Natural killer cell (primary cell): Measurements from ENCODE around the gene VANGL2. TPM values are rescaled to one million over a fixed set of nuclear protein-coding genes. Genes with fewer than 3 reads are reported as not detected.

ENCODE experiments used
- ATAC-seq, 3 donors: fragments of 150-1000 bp in 2 of 3; fragments of 200-7000 bp in 1 of 3; cut with Tn5 transposase; 1 replicate in 1 of 3; 2 replicates in 2 of 3; pipeline ENCODE4 v1.10.0; 2021; ENCODE audit warnings: mild to moderate bottlenecking in 2 of 3, moderate library complexity in 2 of 3
- DNase-seq, 2 donors: peaks; one replicate each; pipeline versions ENCODE4 v3.0.0 to v3.0.0-alpha.2; 2013 to 2021; ENCODE audit warnings: mixed read lengths in 1 of 2
- H3K27ac ChIP-seq: one replicate; pipeline ENCODE4 v1.5.1; 2013; ENCODE audit warnings: mild to moderate bottlenecking, low read length
- H3K27me3 ChIP-seq: one replicate; pipeline ENCODE4 v1.6.1; 2013; ENCODE audit warnings: low read length; ENCODE audit not compliant: control insufficient read depth, insufficient read depth
- H3K36me3 ChIP-seq: one replicate; pipeline ENCODE4 v1.6.1; 2013; ENCODE audit warnings: low read length; ENCODE audit not compliant: control insufficient read depth, insufficient read depth
- H3K4me1 ChIP-seq: one replicate; pipeline ENCODE4 v1.6.1; 2013; ENCODE audit warnings: low read length; ENCODE audit not compliant: control insufficient read depth, insufficient read depth
- H3K4me3 ChIP-seq: one replicate; pipeline ENCODE4 v1.5.1; 2013; ENCODE audit warnings: low read length
- H3K9me3 ChIP-seq: one replicate; pipeline ENCODE4 v1.6.1; 2013; ENCODE audit warnings: low read length; ENCODE audit not compliant: control insufficient read depth, insufficient read depth
- H3K27ac Mint-ChIP-seq, 2 donors: one replicate each; pipeline ENCODE4 v1.8.0; 2022; ENCODE audit warnings: mild to moderate bottlenecking in 2 of 2, mixed read lengths in 2 of 2, moderate library complexity in 1 of 2
- H3K27me3 Mint-ChIP-seq, 2 donors: one replicate each; pipeline ENCODE4 v1.8.0; 2022; ENCODE audit warnings: low read depth in 2 of 2, mixed read lengths in 2 of 2
- H3K36me3 Mint-ChIP-seq: one replicate; pipeline ENCODE4 v1.8.0; 2022; ENCODE audit warnings: mixed read lengths
- H3K4me1 Mint-ChIP-seq, 2 donors: one replicate each; pipeline ENCODE4 v1.8.0; 2022; ENCODE audit warnings: mixed read lengths in 2 of 2
- H3K4me3 Mint-ChIP-seq: one replicate; pipeline ENCODE4 v1.8.0; 2022; ENCODE audit warnings: mild to moderate bottlenecking, moderate library complexity, mixed read lengths
- H3K9me3 Mint-ChIP-seq, 2 donors: one replicate each; pipeline ENCODE4 v1.8.0; 2022; ENCODE audit warnings: mixed read lengths in 2 of 2
- WGBS: methylation state at CpG from one replicate; pipeline ENCODE4 v1.1.7; 2013; ENCODE audit warnings: missing lambda C conversion rate; ENCODE audit not compliant: insufficient coverage; 5-methylcytosine and 5-hydroxymethylcytosine counted together
- intact Hi-C: fragments of 100-400 bp; cut with micrococcal nuclease; formaldehyde crosslinking; loops from one replicate; pipeline ENCODE4 v1.14.2; 2022
- total RNA-seq, 4 donors: library from RNA; stranded (reverse); fragments of 120-200 nt in 1 of 4; gene quantifications; one replicate each; pipeline versions ENCODE4 v1.2.3 to v1.2.4, GENCODE V29; 2013 to 2022
- TF ChIP-seq, protein P1 (sequence below): fragments of 200-600 bp; IDR thresholded peaks from one replicate; pipeline ENCODE4 v1.8.0; 2022; ENCODE audit warnings: antibody characterized with exemption

Gene VANGL2
- total RNA-seq, 3 donors from 2014 or later (not counting 1 experiment from before 2014, with no cell fraction given): 0.08 TPM; not detected in 2

DNA sequence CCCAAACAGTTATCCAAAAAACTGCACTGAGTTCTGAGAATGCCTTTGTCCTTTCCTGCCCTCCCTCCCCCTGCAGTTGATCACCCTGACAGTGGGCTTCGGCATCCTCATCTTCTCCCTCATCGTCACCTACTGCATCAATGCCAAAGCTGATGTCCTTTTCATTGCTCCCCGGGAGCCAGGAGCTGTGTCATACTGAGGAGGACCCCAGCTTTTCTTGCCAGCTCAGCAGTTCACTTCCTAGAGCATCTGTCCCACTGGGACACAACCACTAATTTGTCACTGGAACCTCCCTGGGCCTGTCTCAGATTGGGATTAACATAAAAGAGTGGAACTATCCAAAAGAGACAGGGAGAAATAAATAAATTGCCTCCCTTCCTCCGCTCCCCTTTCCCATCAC is 42.3 kb upstream of the VANGL2 start:
- H3K27ac Mint-ChIP-seq: peak overlapping the region; percentile 26 to 52
- Histone ChIP-seq H3K36me3 (peaks cover 66% of the 10 kb centered on the region), H3K4me1 (no peaks in the 10 kb centered on the region), H3K27me3 (no peaks in the 10 kb centered on the region), H3K4me3 (no peak overlapping the region), H3K9me3 (no peaks in the 10 kb centered on the region), H3K27ac (no peak overlapping the region)
- ATAC-seq (no peak), DNase-seq (no peak)
- H3K36me3 Mint-ChIP-seq: peaks cover 47% of the 10 kb centered on the region
- H3K9me3 Mint-ChIP-seq: no peaks in the 10 kb centered on the region
- no peak overlapping the region for H3K4me3 Mint-ChIP-seq
- intact Hi-C loops: no loop called here
- H3K27me3 Mint-ChIP-seq: no peaks in the 10 kb centered on the region
- TF ChIP-seq, protein P1, sequence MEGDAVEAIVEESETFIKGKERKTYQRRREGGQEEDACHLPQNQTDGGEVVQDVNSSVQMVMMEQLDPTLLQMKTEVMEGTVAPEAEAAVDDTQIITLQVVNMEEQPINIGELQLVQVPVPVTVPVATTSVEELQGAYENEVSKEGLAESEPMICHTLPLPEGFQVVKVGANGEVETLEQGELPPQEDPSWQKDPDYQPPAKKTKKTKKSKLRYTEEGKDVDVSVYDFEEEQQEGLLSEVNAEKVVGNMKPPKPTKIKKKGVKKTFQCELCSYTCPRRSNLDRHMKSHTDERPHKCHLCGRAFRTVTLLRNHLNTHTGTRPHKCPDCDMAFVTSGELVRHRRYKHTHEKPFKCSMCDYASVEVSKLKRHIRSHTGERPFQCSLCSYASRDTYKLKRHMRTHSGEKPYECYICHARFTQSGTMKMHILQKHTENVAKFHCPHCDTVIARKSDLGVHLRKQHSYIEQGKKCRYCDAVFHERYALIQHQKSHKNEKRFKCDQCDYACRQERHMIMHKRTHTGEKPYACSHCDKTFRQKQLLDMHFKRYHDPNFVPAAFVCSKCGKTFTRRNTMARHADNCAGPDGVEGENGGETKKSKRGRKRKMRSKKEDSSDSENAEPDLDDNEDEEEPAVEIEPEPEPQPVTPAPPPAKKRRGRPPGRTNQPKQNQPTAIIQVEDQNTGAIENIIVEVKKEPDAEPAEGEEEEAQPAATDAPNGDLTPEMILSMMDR: no peak
- WGBS: 95% methylated on average over 4 of the region's 4 CpGs
- peaks cover 0 to 6% of the 10 kb centered on the region in 2 donors for H3K4me1 Mint-ChIP-seq

DNA sequence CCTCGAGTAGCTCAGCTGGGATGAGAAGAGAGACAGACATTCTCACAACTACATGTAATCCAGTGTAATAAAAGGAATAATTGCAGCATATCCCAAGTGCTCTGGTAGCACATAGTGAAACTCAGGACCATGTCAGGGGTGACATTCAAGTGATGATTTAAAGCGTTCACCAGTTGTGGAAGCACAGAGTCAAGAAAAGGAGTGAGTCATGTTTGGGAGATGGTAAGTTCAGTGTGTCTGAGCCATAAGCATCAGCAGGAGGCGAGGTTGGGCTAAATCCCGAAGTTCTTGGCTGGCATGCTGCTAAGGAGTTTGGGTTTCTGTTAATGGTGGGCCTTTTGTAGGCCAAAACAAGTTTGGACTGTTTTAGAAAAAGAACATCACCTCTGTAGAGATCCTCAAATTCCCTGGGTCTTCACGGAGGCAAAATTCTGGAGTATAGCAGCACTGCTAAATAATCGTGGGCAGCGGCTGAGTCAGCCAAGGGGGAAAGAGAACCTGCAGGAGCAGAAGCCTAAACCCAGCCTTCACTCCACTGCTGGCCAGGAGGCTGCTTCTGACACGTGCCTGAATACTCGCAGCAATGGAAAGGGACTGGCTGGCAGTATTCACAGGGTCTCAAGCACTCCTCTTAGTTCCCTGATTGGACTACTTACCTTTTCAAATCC is 40.7 kb upstream of the VANGL2 start:
- Mint-ChIP-seq H3K27ac (no peak overlapping the region), H3K4me1 (peaks cover 0 to 6% of the 10 kb centered on the region in 2 donors), H3K9me3 (no peaks in the 10 kb centered on the region), H3K36me3 (peaks cover 33% of the 10 kb centered on the region), H3K4me3 (no peak overlapping the region), H3K27me3 (no peaks in the 10 kb centered on the region)
- TF ChIP-seq, protein P1: no peak
- H3K4me1 ChIP-seq: no peaks in the 10 kb centered on the region
- WGBS: 97% methylated on average over 8 of the region's 9 CpGs
- no peak for ATAC-seq
- H3K4me3 ChIP-seq: no peak overlapping the region
- H3K36me3 ChIP-seq: peaks cover 50% of the 10 kb centered on the region
- DNase-seq: no peak
- H3K9me3 ChIP-seq: no peaks in the 10 kb centered on the region
- intact Hi-C loops: no loop called here
- no peak overlapping the region for H3K27ac ChIP-seq
- H3K27me3 ChIP-seq: no peaks in the 10 kb centered on the region

DNA sequence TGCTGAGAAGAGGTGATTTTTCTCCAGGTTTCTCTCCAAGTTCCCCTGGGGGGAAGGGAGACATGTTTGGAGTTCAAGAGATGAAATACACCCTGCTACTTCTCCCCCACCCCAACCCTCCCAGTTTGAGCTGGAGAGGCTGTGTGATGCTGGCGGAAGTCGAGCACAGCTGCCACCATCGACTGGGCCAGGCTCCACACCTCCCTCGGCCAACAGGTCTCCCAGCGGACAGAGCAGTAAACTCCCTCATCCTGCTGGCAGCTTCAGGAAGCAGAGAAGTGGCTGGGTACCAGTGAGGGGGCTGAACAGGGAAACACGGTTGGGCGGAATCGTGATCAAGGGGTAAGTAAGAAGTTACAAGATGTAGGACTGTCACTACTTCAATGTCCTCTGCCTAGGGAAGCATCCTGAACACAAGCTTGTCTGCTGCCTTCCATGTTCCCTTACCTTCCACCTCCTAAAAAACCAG is 40.1 kb upstream of the VANGL2 start:
- no peaks in the 10 kb centered on the region for H3K27me3 Mint-ChIP-seq
- H3K36me3 ChIP-seq: peaks cover 44% of the 10 kb centered on the region
- no peaks in the 10 kb centered on the region for H3K27me3 ChIP-seq
- ATAC-seq (no peak), DNase-seq (no peak)
- no peak overlapping the region for H3K4me3 Mint-ChIP-seq
- no peaks in the 10 kb centered on the region for H3K9me3 ChIP-seq
- TF ChIP-seq, protein P1: no peak
- no peak overlapping the region for H3K27ac ChIP-seq
- peaks cover 28% of the 10 kb centered on the region for H3K36me3 Mint-ChIP-seq
- H3K27ac Mint-ChIP-seq: no peak overlapping the region
- no peak overlapping the region for H3K4me3 ChIP-seq
- H3K4me1 ChIP-seq: no peaks in the 10 kb centered on the region
- peaks cover 0 to 6% of the 10 kb centered on the region in 2 donors for H3K4me1 Mint-ChIP-seq
- WGBS: 94% methylated on average over 8 of the region's 8 CpGs
- no peaks in the 10 kb centered on the region for H3K9me3 Mint-ChIP-seq
- intact Hi-C loops: no loop called here

DNA sequence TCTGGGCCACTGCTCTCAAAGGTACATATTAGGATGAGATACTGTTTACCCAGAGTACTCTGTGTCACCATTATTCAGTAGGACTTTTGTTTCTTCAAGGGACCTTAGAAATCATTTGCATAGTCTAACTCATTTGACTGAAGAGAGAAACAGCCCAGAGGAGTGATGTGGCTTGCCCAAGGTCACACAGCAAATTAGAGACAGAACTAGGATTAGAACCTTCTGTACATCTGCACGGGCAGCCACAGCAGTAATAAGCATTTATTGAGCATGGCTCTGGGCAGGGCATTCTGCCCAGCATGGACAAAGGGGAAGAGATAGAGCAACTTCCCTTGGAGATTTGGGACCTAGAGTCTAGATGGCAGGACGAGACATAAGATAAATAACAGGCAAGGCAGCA is 39.2 kb upstream of the VANGL2 start:
- 100% methylated on average over 2 of the region's 2 CpGs for WGBS
- TF ChIP-seq, protein P1: no peak
- no peak overlapping the region for H3K27ac Mint-ChIP-seq
- no peaks in the 10 kb centered on the region for H3K4me1 ChIP-seq
- no peak overlapping the region for H3K4me3 Mint-ChIP-seq
- no peak overlapping the region for H3K4me3 ChIP-seq
- peaks cover 35% of the 10 kb centered on the region for H3K36me3 ChIP-seq
- H3K36me3 Mint-ChIP-seq: peaks cover 21% of the 10 kb centered on the region
- ATAC-seq (no peak), DNase-seq (no peak)
- H3K27ac ChIP-seq: no peak overlapping the region
- no peaks in the 10 kb centered on the region for H3K9me3 ChIP-seq
- no peaks in the 10 kb centered on the region for H3K27me3 ChIP-seq
- H3K4me1 Mint-ChIP-seq: peaks cover 0 to 6% of the 10 kb centered on the region in 2 donors
- no peaks in the 10 kb centered on the region for H3K9me3 Mint-ChIP-seq
- intact Hi-C loops: no loop called here
- H3K27me3 Mint-ChIP-seq: no peaks in the 10 kb centered on the region
